ENCODE data around the gene CATSPERB. TPM values are rescaled to one million over a fixed set of nuclear protein-coding genes. Genes with fewer than 3 reads are reported as not detected.

The CATSPERB gene
- total and polyA plus RNA-seq, 9 donors = 0.06 to 0.93 (median 0.30) TPM; not detected in 1

DNA sequence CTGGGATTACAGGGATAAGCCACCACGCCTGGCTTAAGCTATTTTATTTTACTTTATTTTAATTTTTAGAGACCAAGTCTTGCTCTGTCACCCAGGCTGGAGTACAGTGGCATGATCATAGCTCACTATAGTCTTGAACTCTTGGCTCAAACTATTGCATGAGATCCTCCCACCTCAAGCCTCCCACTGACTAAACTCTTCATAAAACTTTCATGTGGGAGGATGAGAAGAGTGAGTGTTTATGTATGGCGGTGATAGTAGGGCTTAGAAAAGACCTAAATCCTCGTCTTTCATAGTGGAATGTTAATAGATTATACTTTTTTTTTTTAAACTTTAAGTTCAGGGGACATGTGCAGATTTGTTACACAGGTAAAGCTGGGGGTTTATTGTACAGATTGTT lies 198.3 kb downstream of the CATSPERB start:
- no peaks in the 10 kb centered on the region for H3K36me3 ChIP-seq (ENCODE audit: control insufficient read depth, insufficient read depth, low read length)
- DNase-seq = no peak
- no CpG with 5 or more reads among the region's 3 CpGs for WGBS (ENCODE audit: insufficient coverage)
- H3K4me1 ChIP-seq (ENCODE audit: control insufficient read depth, insufficient read depth, low read length) = no peaks in the 10 kb centered on the region
- H3K27me3 ChIP-seq (ENCODE audit: control insufficient read depth, insufficient read depth, low read length) = no peaks in the 10 kb centered on the region
- no peaks in the 10 kb centered on the region for H3K9me3 ChIP-seq (replicated peaks; ENCODE audit: control insufficient read depth, low read depth, low read length)
- H3K27ac ChIP-seq (ENCODE audit: low read length) = no peak overlapping the region
- H3K4me3 ChIP-seq (ENCODE audit: low read length) = no peak overlapping the region

Other genes with a start within 250 kb of the CATSPERB start
- gene PPP4R3A, start 221.8 kb downstream of the CATSPERB start, total RNA-seq = 69.0 TPM
- 10 to 100 TPM; 54.5 to 76.0 (median 68.2) TPM for gene PPP4R3A, start 221.8 kb downstream of the CATSPERB start, polyA plus RNA-seq (ENCODE audit: insufficient read depth in 1 of 8, insufficient read length in 8 of 8, low replicate concordance in 1 of 8)
- 7.6 TPM for gene TC2N, start 135.4 kb upstream of the CATSPERB start, total RNA-seq
- 1 to 10 TPM; 1.9 to 8.6 (median 5.5) TPM for gene TC2N, start 135.4 kb upstream of the CATSPERB start, polyA plus RNA-seq (ENCODE audit: insufficient read depth in 1 of 8, insufficient read length in 8 of 8, low replicate concordance in 1 of 8)
- gene FBLN5, start 215.6 kb upstream of the CATSPERB start, total RNA-seq = 31.5 TPM
- 100 to 1,000 TPM in 2 of 8 donors, 10 to 100 TPM in 6; 51.4 to 128 (median 87.0) TPM for gene FBLN5, start 215.6 kb upstream of the CATSPERB start, polyA plus RNA-seq (ENCODE audit: insufficient read depth in 1 of 8, insufficient read length in 8 of 8, low replicate concordance in 1 of 8)